HG03280 (cell line): ENCODE measurements around the gene POLRMT.

ENCODE experiments used
- ATAC-seq: cut with Tn5 transposase; IDR thresholded peaks from one replicate; pipeline ENCODE4 v1.9.1; 2021; ENCODE audit warnings: mild to moderate bottlenecking, moderate library complexity; ENCODE audit not compliant: unreplicated experiment

The POLRMT gene

DNA sequence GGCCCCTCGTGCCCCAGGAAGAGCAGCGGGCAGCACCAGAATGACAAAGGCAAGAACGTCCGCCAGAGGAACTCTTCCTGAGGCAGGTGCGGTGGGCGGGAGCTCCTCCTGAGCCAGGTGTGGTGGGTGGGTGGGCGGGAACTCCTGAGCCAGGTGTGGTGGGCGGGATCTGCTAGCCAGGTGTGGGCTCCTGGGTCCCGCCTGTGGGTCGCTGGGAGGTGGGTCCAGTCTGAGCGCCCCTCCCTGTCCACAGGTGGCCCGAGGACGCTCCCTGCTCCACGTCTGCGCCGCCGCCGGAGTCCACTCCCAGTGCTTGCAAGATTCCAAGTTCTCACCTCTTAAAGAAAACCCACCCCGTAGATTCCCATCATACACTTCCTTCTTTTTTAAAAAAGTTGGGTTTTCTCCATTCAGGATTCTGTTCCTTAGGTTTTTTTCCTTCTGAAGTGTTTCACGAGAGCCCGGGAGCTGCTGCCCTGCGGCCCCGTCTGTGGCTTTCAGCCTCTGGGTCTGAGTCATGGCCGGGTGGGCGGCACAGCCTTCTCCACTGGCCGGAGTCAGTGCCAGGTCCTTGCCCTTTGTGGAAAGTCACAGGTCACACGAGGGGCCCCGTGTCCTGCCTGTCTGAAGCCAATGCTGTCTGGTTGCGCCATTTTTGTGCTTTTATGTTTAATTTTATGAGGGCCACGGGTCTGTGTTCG, 50.7 kb downstream of the POLRMT start:
- ATAC-seq, result no peak

DNA sequence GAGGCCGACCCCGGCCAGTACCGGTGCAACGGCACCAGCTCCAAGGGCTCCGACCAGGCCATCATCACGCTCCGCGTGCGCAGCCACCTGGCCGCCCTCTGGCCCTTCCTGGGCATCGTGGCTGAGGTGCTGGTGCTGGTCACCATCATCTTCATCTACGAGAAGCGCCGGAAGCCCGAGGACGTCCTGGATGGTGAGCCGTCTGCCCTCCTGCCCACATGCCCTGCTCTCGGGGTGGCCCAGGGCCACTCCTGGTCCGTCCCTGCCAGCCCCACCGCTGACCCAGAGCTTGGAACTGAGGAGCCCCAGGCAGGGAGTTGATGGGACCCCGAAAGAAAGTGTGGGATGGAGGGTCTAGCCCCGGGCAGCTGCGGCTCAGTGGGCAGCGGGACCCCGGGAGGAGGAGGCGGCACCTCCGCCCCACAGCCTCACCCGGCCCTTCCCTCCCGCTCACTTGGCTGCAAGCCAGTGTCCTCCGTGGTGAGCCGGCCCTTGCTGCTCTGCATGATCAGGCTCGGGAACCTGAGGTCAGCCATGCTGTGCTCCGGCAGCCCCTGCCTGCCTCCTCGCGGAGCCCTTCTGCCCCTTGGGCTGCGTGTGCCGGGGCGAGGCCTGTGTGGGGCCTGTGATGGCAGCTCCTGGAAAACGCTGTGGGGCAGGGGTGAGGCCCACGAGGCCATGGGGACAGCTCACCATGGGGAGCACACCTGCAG, 51.8 kb downstream of the POLRMT start:
- no peak for ATAC-seq

DNA sequence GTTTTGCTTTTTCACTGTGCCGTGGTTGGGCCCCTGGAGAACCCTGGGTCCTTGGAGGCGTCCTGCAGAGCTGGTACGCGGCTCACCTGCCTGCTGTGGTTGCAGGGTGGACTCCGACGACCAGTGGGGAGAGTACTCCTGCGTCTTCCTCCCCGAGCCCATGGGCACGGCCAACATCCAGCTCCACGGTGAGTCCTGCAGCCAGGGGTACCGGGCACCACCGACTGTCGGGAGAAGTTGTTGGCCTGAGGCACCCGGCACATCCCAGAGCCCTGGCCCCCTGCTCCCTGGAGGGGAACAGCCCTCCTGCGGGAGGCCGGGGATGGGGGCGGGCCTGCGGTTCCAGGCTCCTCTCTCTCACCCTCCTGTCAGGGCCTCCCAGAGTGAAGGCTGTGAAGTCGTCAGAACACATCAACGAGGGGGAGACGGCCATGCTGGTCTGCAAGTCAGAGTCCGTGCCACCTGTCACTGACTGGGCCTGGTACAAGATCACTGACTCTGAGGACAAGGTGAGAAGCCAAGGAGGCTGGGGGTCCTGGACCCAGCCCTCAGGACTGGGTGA, 53.0 kb downstream of the POLRMT start:
- no peak for ATAC-seq

DNA sequence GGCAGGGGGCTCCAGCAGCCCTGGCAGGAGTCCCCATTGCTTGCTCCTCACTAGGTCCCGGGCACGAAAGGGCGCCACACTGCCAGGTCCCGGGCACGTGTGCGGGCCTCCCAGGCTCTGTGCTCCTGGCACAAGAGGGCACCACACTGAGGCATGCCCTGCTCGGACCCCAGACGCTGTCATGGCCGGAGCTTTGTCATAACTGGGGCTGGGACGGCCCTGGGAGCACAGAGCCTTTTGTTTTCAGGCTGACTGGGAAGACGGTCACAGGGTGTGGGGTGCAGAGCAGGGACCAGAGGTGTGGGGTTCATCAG, 53.5 kb downstream of the POLRMT start:
- no peak for ATAC-seq

DNA sequence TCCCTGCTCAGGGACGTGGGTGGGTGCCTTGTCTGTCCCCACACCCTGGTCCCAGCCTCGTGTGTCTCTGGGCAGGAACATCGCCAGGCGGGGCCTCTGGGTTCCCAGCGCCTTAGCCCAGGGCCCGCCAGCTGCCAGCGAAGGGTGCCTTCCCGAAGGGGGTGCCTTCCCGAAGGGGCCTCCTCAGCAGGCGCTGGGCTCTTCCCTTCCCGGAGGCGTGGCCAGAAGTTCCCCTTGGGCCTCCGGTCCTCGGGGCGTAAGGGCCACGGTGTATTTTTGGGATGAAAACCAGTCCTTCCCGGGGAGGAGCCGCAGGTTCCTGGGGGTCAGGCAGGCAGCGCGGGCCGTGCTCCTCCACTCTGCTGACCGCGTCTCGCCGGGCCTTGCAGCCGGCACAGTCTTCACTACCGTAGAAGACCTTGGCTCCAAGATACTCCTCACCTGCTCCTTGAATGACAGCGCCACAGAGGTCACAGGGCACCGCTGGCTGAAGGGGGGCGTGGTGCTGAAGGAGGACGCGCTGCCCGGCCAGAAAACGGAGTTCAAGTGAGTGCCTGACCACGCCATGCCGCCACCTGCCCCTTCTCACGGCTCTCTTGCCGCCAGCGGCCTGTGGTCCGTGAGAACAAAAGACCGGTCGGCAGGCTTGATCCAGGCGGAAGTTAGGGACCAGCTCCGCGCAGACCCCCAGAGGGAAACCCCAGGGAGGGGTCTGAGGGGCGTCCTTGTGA, 54.1 kb downstream of the POLRMT start:
- ATAC-seq, result no peak

DNA sequence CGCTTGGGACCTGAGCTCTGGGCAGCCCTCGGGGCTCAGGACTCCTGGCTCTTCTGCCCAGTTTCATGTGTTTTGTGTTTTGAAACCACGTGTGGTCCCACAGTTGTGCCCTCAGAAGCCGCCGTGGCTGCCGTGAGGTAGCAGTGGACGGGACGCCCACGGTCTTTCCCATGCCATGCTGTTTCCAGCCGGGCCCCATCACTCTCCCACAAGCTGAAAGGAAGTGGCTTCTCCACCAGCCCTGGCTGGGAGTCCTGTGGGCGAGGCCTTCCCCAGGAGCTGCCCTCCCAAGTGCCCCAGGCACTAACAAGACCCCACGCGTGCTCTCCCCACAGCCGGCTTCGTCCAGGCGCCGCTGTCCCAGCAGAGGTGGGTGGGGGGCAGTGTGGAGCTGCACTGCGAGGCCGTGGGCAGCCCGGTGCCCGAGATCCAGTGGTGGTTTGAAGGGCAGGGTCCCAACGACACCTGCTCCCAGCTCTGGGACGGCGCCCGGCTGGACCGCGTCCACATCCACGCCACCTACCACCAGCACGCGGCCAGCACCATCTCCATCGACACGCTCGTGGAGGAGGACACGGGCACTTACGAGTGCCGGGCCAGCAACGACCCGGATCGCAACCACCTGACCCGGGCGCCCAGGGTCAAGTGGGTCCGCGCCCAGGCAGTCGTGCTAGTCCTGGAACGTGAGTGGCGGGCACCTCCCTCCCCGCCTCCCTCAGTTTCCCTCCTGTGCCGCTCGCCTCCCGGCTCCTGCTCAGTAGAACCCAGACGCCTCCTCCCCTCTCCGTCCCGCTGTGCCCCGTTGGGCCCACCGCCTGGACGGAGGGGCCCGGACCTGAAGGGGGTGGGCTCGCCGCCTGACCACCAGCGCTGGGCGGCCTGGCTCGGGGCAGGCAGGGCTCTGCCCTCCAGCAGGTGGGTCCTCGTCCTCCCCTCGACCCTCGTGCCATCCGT, 55.6 kb downstream of the POLRMT start:
- no peak for ATAC-seq

DNA sequence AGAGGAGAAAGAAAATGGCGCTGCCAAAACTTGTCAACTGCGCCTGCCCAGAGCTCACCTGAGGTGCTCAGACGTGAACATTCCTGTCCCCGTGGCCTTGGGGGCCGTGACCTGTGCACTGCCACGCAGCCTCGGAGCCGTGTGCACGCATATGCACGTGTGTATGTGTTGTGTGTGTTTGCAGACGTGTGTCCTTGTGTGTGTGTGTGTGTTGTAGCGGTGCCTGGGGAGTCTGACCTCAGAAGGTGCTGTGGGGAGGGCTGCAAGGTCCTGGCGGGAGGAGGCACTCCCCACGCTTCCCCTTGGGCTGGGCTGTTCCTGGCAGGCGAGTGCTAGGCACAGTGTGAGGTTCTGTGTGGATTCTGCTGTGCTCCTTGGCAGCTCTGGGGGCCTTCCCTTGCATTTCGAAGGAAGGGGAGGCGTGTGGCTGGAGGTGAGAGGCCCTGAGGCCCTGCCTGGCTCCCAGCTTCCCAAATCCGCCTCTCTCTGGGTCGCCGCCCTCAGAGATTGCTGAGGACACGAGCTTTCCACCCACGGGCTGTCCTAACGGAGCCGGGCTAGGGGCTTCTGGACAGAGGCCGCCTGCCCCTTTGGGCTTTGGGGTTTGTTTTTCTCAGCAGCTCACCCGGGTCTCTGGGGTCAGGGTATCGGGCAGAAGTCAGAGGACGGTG, 56.4 kb downstream of the POLRMT start:
- no peak for ATAC-seq

DNA sequence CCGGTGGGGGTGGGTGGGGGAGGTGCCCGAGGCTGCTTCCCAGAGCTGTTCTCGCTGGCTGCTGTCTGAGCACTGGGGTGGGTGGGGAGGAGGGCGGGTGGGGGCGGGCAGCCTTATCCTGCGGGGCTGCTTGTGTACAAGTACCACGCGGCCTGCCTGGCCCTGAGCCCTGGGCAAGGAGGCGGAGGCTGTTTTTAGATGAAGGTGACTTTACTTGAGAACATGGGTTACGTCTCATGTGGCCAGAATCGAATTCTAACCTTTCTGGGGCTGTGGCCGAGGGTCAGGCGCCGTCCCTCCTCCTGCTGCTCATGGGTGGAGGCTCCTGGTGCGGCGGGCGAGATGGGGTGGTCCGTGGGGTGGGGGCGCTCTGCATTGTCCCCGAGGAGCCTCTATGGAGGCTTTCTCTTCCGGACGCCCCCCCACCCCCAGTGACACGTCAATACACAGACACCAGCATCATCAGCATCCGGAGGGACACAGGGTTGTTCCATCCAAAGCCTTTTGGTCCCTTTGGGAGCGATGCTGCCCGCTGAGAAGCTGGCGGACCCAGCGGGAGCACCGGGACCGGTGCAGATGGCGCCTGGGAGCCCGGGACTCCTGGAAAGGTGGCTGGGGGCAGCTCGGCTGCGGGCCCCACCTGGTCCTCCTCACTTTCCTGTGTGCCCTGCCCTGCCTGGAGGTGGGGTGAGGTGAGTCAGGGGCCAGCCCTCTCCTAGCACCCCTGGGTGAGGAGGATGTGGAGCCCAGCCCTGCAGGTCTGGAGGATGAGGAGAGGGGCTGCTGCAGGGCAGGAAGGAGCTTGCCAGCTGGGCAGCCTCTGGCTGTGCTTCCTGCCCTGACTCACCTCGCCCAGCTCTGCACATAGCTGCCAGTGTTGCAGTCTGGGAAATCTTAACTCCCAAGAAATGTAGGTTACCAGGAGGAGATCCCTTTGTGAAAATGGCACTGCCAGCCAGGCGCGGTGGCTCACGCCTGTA, 57.5 kb downstream of the POLRMT start:
- ATAC-seq, result no peak

DNA sequence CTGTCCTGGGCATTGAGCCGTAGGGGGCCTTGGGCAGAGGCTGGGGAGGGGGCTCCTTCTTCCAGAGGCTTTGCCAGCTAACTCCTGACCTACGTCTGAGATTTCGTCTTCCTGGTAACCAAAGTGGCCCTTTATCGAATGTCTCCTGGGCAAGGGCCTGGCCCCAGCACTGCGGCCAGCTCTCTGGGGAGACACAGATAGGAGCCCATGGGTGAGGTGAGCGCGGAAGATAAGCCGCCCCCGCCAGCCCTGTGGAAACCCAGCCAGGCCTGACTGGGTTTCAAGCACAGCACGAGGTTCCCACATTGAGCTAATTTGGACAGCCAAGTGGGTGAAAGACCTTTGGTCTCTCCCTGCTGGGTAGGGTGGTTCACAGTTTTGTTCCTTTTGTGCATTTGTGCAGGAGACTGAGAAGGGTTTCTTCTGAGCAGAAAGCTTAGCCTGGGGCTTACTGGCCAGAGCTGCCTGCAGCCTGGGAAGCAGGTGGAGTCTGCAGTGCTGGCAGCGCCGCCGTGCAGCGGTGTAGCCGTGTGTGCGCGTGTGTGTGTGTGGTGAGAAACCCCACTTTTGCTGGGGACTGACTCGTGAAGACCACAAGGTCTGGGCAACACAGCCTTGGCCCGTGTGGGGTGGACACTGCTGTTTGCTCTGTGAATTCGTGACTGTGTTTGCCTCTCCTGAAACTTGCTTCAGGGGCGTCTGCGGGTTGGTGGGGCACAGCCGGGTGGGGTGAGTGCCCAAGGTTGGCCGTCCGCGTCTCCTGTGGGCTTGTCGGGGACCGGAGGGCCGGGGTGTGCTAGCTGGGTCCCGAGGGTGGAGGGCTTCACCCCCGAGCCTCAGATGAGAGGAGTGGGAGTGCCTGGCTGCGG, 58.4 kb downstream of the POLRMT start:
- no peak for ATAC-seq

DNA sequence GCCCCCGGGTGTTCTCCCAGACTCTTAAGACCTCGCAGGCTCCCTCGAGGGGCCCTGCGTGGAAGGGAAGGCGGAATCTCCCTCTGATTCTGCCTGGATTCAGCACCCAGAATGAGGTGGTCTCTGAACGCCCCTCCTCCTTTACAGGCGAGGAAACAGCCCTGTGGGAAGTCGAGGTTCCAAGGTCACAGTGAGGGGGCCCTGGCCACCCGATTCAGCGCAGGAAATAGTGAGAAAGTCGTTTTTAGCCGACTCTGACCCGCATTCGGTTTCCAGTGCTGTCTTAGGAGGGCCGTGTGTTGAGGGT, 59.9 kb downstream of the POLRMT start:
- no peak for ATAC-seq

DNA sequence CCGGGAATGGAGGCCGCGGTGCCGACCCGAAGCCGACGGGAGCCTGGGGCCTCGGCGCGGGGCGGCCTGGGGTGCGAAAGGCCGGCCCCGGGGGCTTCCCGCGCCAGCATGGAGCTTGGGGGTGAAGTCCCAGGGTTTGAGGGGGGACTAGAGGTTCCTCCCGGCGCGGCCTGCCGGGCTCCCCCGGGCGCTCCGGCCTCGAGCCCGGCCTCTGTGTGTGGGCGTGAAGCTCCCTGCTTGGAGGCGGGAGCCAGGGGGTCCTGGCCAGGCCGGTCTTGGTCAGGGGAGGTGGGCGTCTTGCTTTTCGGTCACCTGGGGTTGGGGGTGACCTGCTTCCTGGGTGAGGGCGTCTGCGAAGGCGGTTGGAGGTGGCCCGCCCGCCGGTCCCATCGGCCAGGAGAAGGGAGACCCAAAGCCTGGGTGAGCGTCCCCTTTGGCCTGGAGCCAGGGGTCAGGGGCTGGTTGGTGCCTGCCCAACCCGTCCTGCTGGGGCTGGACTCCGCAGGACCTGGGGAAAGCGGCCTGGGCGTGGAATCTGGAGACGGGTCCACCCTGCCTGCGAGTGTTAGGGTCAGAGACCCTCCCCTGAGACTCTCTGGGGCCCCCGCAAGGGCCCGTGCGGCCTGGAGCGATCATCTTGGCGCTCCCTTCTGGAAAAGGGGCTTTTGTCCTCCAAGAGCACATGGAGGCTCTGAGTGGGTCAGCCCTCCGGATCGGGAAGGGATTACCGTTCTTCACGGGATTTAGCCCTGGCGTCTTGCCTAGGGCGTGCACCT, 60.4 kb downstream of the POLRMT start:
- ATAC-seq, result peak; percentile 6

DNA sequence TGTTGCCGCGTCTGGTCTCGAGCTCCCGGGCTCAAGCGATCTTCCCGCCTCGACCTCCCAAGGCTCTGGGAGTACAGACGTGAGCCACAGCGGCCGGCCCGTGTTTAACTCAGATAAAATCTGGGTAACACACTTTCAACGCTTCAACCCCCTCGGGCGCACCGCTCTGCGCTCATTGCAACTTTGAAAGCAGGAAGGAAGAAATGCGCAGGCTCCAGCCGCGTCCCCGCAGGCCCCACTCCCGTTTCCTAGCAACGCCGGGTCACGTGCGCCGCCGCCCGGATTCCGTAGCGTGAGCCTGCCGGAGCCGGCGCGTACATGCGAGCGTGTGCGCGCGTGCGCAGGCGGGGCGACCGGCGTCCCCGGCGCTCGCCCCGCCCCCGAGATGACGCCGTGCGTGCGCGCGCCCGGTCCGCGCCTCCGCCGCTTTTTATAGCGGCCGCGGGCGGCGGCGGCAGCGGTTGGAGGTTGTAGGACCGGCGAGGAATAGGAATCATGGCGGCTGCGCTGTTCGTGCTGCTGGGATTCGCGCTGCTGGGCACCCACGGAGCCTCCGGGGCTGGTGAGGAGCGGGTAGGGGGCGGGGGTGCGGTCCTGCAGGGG, 61.1 kb downstream of the POLRMT start, which contains the start of gene BSG:
BSG (plus strand) TSS at position 457 of the 603 bp plus-strand sequence; CDS start at position 496, 39 bp downstream.
- peak; percentile 78 for ATAC-seq

DNA sequence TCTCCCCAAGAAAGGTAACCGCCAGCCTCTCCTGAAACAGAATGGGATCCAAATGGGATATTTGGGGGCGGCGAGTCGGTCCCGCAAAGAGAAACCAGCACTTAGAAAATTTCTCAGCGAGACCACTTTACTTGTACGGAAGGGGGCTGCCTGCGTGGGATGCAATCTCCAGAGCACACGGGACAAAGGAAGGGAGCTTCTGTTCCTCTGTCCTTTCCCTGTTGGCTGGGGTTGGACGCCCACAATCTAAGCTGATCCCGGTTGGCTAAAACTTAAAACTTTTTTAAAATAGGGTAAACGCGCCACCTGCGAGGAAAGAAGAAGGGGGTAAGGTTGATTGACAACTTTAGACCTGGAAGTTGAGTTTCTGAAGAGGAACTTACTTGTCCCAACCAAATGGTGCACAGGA, 61.8 kb downstream of the POLRMT start:
- ATAC-seq, result no peak

DNA sequence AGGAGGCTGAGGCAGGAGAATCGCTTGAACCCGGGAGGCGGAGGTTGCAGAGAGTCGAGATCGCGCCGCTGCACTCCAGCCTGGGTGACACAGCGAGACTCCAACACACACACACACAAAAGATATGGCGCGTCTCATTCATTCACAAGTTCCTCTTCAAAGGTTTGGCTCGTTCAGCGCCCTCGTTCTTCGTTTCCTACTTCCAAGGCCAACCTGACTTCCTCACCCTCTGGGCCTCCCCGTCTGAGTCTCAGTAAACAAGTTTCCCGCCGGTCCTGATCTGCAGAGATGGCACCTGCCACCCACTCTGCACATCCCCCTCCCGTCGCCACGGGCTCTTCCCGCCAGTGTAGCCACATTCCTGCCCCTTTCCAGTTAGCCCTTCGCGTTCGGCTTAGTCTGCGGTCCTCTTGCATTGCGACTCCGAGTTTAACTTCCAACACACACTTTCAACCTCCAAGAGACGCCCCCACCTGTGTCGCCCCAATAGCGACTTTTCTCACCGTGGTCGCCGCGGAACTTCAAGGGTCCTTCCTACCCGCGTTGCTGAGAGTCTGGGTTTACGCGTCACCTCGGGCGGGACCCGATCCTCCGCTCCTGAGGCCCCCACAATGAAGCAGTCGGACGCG, 62.3 kb downstream of the POLRMT start:
- ATAC-seq, result no peak

DNA sequence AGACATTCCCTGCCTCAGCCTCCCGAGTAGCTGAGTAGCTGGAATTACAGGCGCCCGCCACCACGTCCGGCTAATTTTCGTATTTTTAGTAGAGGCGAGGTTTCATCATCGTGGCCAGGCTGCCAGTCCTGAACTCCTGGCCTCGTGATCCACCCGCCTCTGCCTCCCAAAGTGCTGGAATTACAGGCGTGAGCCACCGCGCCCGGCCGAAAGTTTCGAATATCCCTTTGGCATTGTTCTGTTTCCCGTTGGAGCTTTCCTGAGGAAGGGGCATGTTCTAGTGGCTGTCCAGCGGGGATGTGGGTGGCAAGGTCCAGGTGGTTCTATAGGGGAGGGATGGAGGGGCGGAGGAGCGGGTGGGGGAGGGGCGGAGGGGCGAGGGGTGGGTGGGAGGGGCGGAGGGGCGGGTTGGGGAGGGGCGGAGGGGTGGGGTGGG, 63.1 kb downstream of the POLRMT start:
- no peak for ATAC-seq

DNA sequence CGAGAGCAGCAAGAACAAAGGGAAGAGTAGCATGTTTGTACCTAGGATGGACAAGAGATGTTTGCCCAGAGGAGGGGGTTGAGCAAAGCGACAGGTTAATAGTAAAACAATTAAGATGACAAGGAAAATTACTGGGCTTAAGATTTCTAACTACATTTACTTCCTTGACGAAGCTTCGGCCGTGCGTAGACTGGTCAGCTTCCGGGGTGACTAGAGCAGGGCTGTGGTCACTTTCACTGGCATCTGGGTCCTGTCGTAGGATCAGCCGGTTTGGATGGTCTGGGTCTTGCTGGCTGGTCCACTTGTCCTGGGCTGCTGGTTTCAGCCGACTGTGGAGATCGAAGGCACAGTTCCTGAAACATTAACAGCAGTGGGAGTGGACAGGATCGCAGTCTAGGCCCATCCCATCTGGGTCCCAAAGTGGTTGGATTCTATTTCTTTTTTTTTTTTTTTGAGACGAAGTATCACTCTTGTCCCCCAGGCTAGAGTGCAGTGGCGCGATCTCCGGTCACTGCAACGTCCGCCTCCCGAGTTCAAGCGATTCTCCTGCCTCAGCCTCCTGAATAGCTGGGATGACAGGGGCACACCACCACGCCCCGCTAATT, 65.9 kb downstream of the POLRMT start:
- no peak for ATAC-seq
